GM12801 (cell line): Measurements from ENCODE around the gene PARP16.

Experiments used
- CTCF ChIP-seq: IDR thresholded peaks from one replicate; pipeline ENCODE4 v1.5.1; 2011; ENCODE audit warnings: control low read depth; ENCODE audit not compliant: insufficient read length; ENCODE audit errors: extremely low read depth

PARP16 gene

GRCh38 chr15:65326818-65327217 is 40.1 kb upstream of the PARP16 start:
- TF ChIP-seq CTCF = no peak

- TF ChIP-seq CTCF = no peak
Observed at GRCh38 chr15:65326117-65326526, 39.4 kb upstream of the PARP16 start.

- TF ChIP-seq CTCF = no peak
Observed at GRCh38 chr15:65323071-65323511, 36.4 kb upstream of the PARP16 start.

GRCh38 chr15:65318870-65319356 is 32.2 kb upstream of the PARP16 start:
- no peak for TF ChIP-seq CTCF

- no peak for TF ChIP-seq CTCF
Observed at GRCh38 chr15:65312400-65312916, 25.8 kb upstream of the PARP16 start.

GRCh38 chr15:65311760-65312159 is 25.1 kb upstream of the PARP16 start:
- TF ChIP-seq CTCF = no peak

GRCh38 chr15:65310431-65311137 is 23.9 kb upstream of the PARP16 start:
- TF ChIP-seq CTCF = no peak
